Measurements from ENCODE around the gene SUFU.

SUFU gene

GRCh38 chr10:102656791-102657371 is 153.1 kb downstream of the SUFU start:
- no peak overlapping the region for H3K4me3 ChIP-seq (ENCODE audit: low read depth, low read length)
- no peak for TF ChIP-seq CTCF (IDR thresholded peaks at IDR 0.05; ENCODE audit: borderline replicate concordance, insufficient read depth, low read depth, low read length)

DNA sequence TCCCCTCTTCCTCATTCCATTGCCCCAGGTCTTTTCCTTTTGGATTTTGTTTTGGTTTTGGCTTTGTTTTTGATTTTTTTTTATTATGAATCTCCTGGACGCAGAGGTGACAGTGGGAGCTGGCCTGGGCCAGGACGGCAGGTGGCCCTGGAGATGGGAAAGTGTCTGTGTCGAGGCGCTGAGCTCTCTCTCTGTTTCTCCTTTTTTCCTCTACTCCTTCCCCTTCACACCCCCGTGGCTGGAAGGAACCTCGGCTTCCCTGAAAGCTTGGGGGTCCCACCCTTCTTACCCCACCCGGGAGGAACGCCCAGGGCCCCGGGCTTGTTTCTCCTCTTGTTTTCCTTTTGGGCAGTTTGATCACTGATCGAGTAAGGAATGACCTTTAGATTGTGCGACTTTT is 153.7 kb downstream of the SUFU start:
- H3K4me3 ChIP-seq (ENCODE audit: low read depth, low read length): no peak overlapping the region
- no peak for TF ChIP-seq CTCF (IDR thresholded peaks at IDR 0.05; ENCODE audit: borderline replicate concordance, insufficient read depth, low read depth, low read length)

- no peak for TF ChIP-seq CTCF (IDR thresholded peaks at IDR 0.05; ENCODE audit: borderline replicate concordance, insufficient read depth, low read depth, low read length)
- H3K4me3 ChIP-seq (ENCODE audit: low read depth, low read length): no peak overlapping the region
These were observed 154.4 kb downstream of the SUFU start for GRCh38 chr10:102657984-102658724.

GRCh38 chr10:102658802-102659201 is 155.0 kb downstream of the SUFU start:
- no peak overlapping the region for H3K4me3 ChIP-seq (ENCODE audit: low read depth, low read length)
- TF ChIP-seq CTCF (IDR thresholded peaks at IDR 0.05; ENCODE audit: borderline replicate concordance, insufficient read depth, low read depth, low read length): no peak

GRCh38 chr10:102660888-102661657 is 157.3 kb downstream of the SUFU start:
- H3K4me3 ChIP-seq (ENCODE audit: low read depth, low read length): no peak overlapping the region

GRCh38 chr10:102661658-102662028 is 157.9 kb downstream of the SUFU start:
- no peak overlapping the region for H3K4me3 ChIP-seq (ENCODE audit: low read depth, low read length)
- no peak for TF ChIP-seq CTCF (IDR thresholded peaks at IDR 0.05; ENCODE audit: borderline replicate concordance, insufficient read depth, low read depth, low read length)

More at GRCh38 chr10:102660888-102661657, 157.3 kb downstream of the SUFU start:
- no peak for TF ChIP-seq CTCF (IDR thresholded peaks at IDR 0.05; ENCODE audit: borderline replicate concordance, insufficient read depth, low read depth, low read length)
